Colonic mucosa (tissue), 4 donors: ENCODE results near the gene ADO. TPM values are rescaled to one million over a fixed set of nuclear protein-coding genes. Genes with fewer than 3 reads are reported as not detected.
A peak's percentile ranks its signal among the peaks of the same experiment; 100 is the strongest.

Experiments
- DNase-seq: peaks from one replicate; pipeline ENCODE4 v3.0.0-alpha.2; 2020
- H3K27ac ChIP-seq: fragments of 200-600 bp; one replicate; pipeline ENCODE4 v1.8.0; 2021
- H3K27me3 ChIP-seq: fragments of 200-600 bp; one replicate; pipeline ENCODE4 v1.8.0; 2021
- H3K36me3 ChIP-seq: fragments of 200-600 bp; one replicate; pipeline ENCODE4 v1.8.0; 2021
- H3K4me1 ChIP-seq: fragments of 200-600 bp; one replicate; pipeline ENCODE4 v1.8.0; 2021; ENCODE audit warnings: mild to moderate bottlenecking
- H3K4me3 ChIP-seq: fragments of 200-600 bp; one replicate; pipeline ENCODE4 v1.8.0; 2021
- H3K9ac ChIP-seq, 2 donors: one replicate each; pipeline ENCODE4 v1.7.0; 2013; ENCODE audit warnings: control low read depth in 2 of 2, low read depth in 2 of 2, low read length in 2 of 2
- H3K9me3 ChIP-seq: fragments of 200-600 bp; one replicate; pipeline ENCODE4 v1.8.0; 2021
- intact Hi-C: fragments of 100-400 bp; cut with DNase I; formaldehyde crosslinking; loops from one replicate; pipeline ENCODE4 v1.14.1; 2022
- total RNA-seq, 2 donors: library from RNA; stranded (reverse); fragmentation: NEBNext Ultra II Directional in 1 of 2; extraction: Animal tissue kit (Norgen Biotek cat#: 25700) in 1 of 2; gene quantifications; one replicate each; pipeline ENCODE4 v1.2.1, GENCODE V29; 2021
- TF ChIP-seq, protein P1 (sequence below): fragments of 200-600 bp; IDR thresholded peaks from one replicate; pipeline ENCODE4 v1.8.0; 2022; ENCODE audit warnings: antibody characterized with exemption, mild to moderate bottlenecking
- donor health status: healthy.
- donor health status: DM: no; HTN: no; CAD: no.
- donor health status: DM: no; HTN: no; CAD: no.

ADO gene
- total RNA-seq, 2 donors from 2014 or later = 13.5 to 15.5 TPM

DNA sequence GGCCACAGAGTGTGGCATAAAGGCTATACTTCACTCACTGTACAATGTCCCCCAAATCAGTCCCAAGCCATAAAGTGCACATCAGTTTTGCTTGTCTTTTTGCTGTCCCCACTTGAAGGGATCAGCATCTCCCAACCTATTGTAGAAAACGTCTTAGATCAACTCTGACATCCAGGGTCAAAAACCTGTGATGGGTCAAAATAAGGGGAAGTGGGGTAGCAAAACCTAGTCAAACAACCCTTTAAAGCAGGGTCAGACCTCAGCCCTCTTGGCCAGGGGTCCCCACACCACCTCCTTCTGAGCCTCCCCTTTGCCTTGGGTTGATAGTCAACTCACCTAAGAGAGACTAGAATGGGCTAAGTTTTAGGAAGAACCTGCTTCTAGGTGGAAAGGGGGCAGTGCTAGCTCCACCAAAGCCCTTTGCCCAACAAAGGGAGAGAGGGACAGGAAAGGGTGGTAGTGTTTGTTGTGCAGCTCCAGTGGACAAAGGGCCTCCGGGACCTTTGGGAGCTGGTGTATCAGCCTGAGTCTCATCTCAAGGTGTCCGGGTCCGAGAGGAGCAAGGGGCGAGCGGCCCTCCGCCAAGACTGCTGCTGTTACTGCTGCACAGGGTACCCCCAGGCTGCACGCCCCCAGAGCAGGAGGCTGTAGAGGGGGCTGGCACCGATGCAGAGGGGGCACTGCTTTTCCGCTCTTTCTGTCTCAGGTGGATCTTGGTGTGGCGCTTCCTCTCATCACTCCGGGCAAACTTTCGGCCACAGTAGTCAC lies 8.3 kb downstream of the ADO start:
- Histone ChIP-seq H3K9me3 (no peaks in the 10 kb centered on the region), H3K9ac (no peak overlapping the region), H3K36me3 (no peaks in the 10 kb centered on the region), H3K27me3 (peaks cover 19% of the 10 kb centered on the region), H3K27ac (no peak overlapping the region), H3K4me1 (peaks cover 12% of the 10 kb centered on the region), H3K4me3 (no peak overlapping the region)
- TF ChIP-seq, protein P1, sequence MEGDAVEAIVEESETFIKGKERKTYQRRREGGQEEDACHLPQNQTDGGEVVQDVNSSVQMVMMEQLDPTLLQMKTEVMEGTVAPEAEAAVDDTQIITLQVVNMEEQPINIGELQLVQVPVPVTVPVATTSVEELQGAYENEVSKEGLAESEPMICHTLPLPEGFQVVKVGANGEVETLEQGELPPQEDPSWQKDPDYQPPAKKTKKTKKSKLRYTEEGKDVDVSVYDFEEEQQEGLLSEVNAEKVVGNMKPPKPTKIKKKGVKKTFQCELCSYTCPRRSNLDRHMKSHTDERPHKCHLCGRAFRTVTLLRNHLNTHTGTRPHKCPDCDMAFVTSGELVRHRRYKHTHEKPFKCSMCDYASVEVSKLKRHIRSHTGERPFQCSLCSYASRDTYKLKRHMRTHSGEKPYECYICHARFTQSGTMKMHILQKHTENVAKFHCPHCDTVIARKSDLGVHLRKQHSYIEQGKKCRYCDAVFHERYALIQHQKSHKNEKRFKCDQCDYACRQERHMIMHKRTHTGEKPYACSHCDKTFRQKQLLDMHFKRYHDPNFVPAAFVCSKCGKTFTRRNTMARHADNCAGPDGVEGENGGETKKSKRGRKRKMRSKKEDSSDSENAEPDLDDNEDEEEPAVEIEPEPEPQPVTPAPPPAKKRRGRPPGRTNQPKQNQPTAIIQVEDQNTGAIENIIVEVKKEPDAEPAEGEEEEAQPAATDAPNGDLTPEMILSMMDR = no peak
- DNase-seq = no peak
- intact Hi-C loops = loop anchor here (10.0 kb wide), 1 partner anchor 358 kb away; no protein-coding TSS in a partner anchor

DNA sequence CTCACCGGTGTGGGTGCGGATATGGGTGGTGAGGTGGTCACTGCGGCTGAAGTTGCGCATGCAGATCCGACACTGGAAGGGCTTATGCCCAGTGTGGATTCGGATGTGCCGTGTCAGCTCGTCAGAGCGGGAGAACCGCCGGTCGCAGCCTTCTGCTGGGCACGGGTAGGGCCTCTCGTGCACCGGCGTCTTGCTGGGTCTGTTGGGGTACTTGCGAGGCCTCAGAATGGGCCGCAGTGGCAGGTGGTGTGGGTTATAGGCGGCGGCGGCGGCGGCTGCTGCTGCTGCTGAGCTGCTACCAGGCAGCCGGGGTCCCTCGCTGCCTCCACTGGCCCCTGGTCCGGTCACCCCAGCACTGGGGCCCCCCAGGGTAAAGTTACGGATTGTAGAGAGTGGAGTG lies 8.9 kb downstream of the ADO start:
- no peaks in the 10 kb centered on the region for H3K9me3 ChIP-seq
- H3K4me3 ChIP-seq = no peak overlapping the region
- H3K27me3 ChIP-seq = peaks cover 21% of the 10 kb centered on the region
- no peaks in the 10 kb centered on the region for H3K36me3 ChIP-seq
- H3K27ac ChIP-seq = no peak overlapping the region
- intact Hi-C loops = loop anchor here (10.0 kb wide), 1 partner anchor 359 kb away; no protein-coding TSS in a partner anchor
- no peak overlapping the region for H3K9ac ChIP-seq
- DNase-seq = no peak
- TF ChIP-seq, protein P1 = no peak
- H3K4me1 ChIP-seq = peaks cover 16% of the 10 kb centered on the region

DNA sequence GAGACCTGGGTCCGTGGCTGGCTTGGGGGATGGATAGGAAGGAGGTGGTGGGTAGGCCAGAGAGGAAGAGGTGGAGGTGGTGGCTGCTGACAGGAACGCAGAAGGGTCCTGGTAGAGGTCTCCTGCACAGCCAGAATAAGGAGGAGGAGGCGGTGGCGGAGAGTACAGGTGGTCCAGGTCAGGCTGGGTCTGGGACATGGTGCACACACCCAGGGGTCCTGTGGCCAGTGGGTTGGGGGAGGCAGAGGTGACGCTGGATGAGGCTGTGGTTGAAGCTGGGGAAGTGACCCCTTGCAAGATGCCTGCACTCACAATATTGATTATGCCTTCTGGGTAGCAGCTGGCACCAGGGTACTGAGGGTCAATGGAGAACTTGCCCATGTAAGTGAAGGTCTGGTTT lies 9.5 kb downstream of the ADO start:
- Histone ChIP-seq H3K36me3 (no peaks in the 10 kb centered on the region), H3K4me3 (no peak overlapping the region), H3K27ac (no peak overlapping the region), H3K9ac (no peak overlapping the region), H3K4me1 (peaks cover 16% of the 10 kb centered on the region), H3K27me3 (peaks cover 26% of the 10 kb centered on the region), H3K9me3 (no peaks in the 10 kb centered on the region)
- no peak for DNase-seq
- intact Hi-C loops = loop anchor here (10.0 kb wide), 1 partner anchor 359 kb away; no protein-coding TSS in a partner anchor
- TF ChIP-seq, protein P1 = no peak

DNA sequence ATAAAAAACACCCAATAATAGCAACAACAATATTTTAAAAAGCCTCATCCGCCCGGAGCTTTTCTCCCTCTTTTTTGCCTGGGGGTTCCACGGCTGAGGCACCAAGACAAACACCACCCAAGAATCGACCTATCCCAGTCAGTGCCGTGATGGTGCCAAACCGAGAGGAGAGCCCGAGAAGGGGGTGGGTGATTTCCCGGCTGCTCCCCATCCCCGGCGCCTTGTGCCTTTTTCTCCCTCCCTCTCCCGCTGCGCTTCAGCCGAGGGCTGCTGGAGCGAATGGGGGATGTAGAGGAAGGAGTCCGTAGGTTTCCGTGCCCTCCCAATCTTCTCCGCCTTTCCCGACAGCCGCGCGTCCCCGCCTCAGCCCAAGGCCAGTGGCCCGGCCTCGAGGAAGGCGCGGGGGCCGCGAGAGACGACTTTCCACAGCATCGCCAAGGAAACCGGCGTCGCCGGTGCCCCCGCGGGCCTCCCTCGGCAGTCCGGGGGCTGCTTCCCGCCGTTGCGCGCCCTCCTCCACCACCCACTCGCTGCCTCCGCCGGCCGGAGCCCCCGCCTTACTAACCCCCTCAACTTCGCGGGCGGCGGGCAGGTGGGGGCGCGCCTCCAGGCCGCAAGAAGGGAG lies 10.3 kb downstream of the ADO start:
- H3K4me1 ChIP-seq = peaks cover 16% of the 10 kb centered on the region
- no peak overlapping the region for H3K27ac ChIP-seq
- peak overlapping the region; percentile 16 to 19 for H3K9ac ChIP-seq
- TF ChIP-seq, protein P1 = no peak
- H3K4me3 ChIP-seq = peak overlapping the region; percentile 81
- peaks cover 35% of the 10 kb centered on the region for H3K27me3 ChIP-seq
- no peak for DNase-seq
- H3K36me3 ChIP-seq = no peaks in the 10 kb centered on the region
- intact Hi-C loops = loop anchor here (5.0 to 10.0 kb wide), 2 partner anchors 342 to 360 kb away; no protein-coding TSS in a partner anchor
- no peaks in the 10 kb centered on the region for H3K9me3 ChIP-seq

DNA sequence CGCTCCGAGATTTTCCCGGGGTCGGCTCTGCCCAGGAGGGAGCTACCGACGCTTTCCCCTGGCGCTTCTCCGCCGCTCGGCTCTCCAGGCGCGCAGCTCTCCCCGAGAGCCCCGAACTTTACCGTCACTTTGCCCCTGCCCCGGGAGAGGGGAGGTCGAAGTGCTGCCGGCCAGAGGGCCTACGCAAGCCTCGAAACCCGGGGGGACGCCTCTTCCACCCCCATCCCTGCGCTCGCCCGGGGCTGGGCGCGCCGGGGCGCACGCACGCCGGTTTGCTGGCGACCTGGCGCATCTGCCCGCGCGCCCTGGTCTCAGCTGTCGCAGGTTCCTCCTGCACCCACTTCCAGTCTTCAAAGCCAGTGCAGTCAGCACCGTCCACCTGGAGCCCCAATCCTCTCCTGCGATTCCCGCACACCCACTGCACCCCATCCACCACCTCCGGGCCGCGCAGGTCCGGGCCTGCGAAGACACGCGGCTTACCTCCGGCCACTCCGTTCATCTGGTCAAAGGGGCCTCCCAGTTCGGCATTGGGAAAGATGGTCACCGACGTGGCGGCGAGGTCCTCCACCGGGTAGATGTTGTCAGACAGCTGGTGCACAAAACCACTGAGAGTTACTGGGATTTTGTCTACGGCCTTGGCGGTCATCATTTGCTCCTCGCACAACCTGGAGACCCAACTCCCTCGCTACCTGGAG lies 11.0 kb downstream of the ADO start:
- H3K36me3 ChIP-seq = no peaks in the 10 kb centered on the region
- DNase-seq = peak; percentile 21
- H3K27me3 ChIP-seq = peaks cover 36% of the 10 kb centered on the region
- H3K9ac ChIP-seq = peak overlapping the region; percentile 19 to 82
- intact Hi-C loops = loop anchor here (5.0 to 10.0 kb wide), 2 partner anchors 342 to 361 kb away; no protein-coding TSS in a partner anchor
- TF ChIP-seq, protein P1 = no peak
- no peaks in the 10 kb centered on the region for H3K9me3 ChIP-seq
- no peak overlapping the region for H3K27ac ChIP-seq
- peaks cover 16% of the 10 kb centered on the region for H3K4me1 ChIP-seq
- peak overlapping the region; percentile 81 for H3K4me3 ChIP-seq
